AG10803 (cell line): Measurements from ENCODE around the gene PRAMEF10.
"Not testable (repeated sequence)": the region's sequence is repeated elsewhere in the genome, so short reads cannot be mapped to it uniquely, and the experiment has no call there.

ENCODE experiments used
- DNase-seq: peaks from one replicate; pipeline ENCODE4 v3.0.0; 2010; ENCODE audit warnings: low read depth
- H3K4me3 ChIP-seq: 2 replicates; pipeline ENCODE4 v1.5.1; 2011; ENCODE audit warnings: mild to moderate bottlenecking, low read length, control low read depth
- CTCF ChIP-seq: conservative IDR thresholded peaks from 2 replicates; pipeline ENCODE4 v1.5.1; 2011; ENCODE audit warnings: mild to moderate bottlenecking, low read length, control low read depth, inconsistent platforms

The PRAMEF10 gene

GRCh38 chr1:12898170-12898569 lies at the start of gene PRAMEF10:
PRAMEF10 (minus strand) TSS chr1:12898270; CDS start chr1:12895847, 2,423 bp downstream.
- H3K4me3 ChIP-seq, DNase-seq: not testable (repeated sequence)

- not testable (repeated sequence) for DNase-seq, H3K4me3 ChIP-seq
Observed at GRCh38 chr1:12947480-12947879, 49.4 kb upstream of the PRAMEF10 start, which contains the start of gene PRAMEF6. PRAMEF6 (minus strand) TSS chr1:12947580; CDS start chr1:12942518, 5,062 bp downstream.

- not testable (repeated sequence) for DNase-seq, H3K4me3 ChIP-seq
Observed at GRCh38 chr1:12924368-12924767, 26.3 kb upstream of the PRAMEF10 start.

- peak; percentile 12 for TF ChIP-seq CTCF
- not testable (repeated sequence) for DNase-seq, H3K4me3 ChIP-seq
Observed at GRCh38 chr1:12921749-12922148, 23.7 kb upstream of the PRAMEF10 start.

- not testable (repeated sequence) for H3K4me3 ChIP-seq, DNase-seq
Observed at GRCh38 chr1:12916310-12916709, 18.2 kb upstream of the PRAMEF10 start, which contains the start of gene PRAMEF7. PRAMEF7 (plus strand) TSS chr1:12916610; CDS start chr1:12917693, 1,083 bp downstream.

GRCh38 chr1:12903793-12904572 lies 5.9 kb upstream of the PRAMEF10 start:
- not testable (repeated sequence) for DNase-seq, H3K4me3 ChIP-seq

GRCh38 chr1:12899186-12899585 lies 1.1 kb upstream of the PRAMEF10 start:
- DNase-seq, H3K4me3 ChIP-seq: not testable (repeated sequence)

GRCh38 chr1:12886101-12886500 lies 12.0 kb downstream of the PRAMEF10 start, which contains the start of gene PRAMEF4:
PRAMEF4 (minus strand) TSS chr1:12886201; CDS start chr1:12883394, 2,807 bp downstream.
- not testable (repeated sequence) for H3K4me3 ChIP-seq, DNase-seq

- not testable (repeated sequence) for DNase-seq
Observed at GRCh38 chr1:12878453-12878852, 19.6 kb downstream of the PRAMEF10 start.

GRCh38 chr1:12863131-12863880 lies 34.8 kb downstream of the PRAMEF10 start:
- DNase-seq, H3K4me3 ChIP-seq: not testable (repeated sequence)

More at GRCh38 chr1:12878453-12878852, 19.6 kb downstream of the PRAMEF10 start:
- not testable (repeated sequence) for H3K4me3 ChIP-seq

- not testable (repeated sequence) for H3K4me3 ChIP-seq, DNase-seq
Observed at GRCh38 chr1:12856786-12857185, 41.3 kb downstream of the PRAMEF10 start, which contains the start of gene PRAMEF2. PRAMEF2 (plus strand) TSS chr1:12857086; CDS start chr1:12859010, 1,924 bp downstream.

- TF ChIP-seq CTCF, result no peak
- DNase-seq, result peak; percentile 31
- H3K4me3 ChIP-seq, result no peak overlapping the region
Observed at GRCh38 chr1:12851779-12852178, 46.3 kb downstream of the PRAMEF10 start.

GRCh38 chr1:12848620-12849019 lies 49.5 kb downstream of the PRAMEF10 start, which contains the start of gene HNRNPCL1:
HNRNPCL1 (minus strand) TSS chr1:12848720; CDS start chr1:12848289, 431 bp downstream.
- DNase-seq, H3K4me3 ChIP-seq: not testable (repeated sequence)
